CD4-positive, CD25-positive, alpha-beta regulatory T cell (primary cell): ENCODE measurements around the gene TSR1. TPM values are rescaled to one million over a fixed set of nuclear protein-coding genes. Genes with fewer than 3 reads are reported as not detected.

Experiments
- polyA plus RNA-seq, 4 donors: library from polyadenylated mRNA; unstranded; fragments of 300-500 nt; fragmentation: Illumina TruSeq; gene quantifications; one replicate each; pipeline ENCODE4 v1.2.3, GENCODE V29; 2021
- total RNA-seq: library from RNA; stranded (reverse); gene quantifications from one replicate; pipeline ENCODE4 v1.2.3, GENCODE V29; 2022

TSR1 gene
- total and polyA plus RNA-seq, 5 donors from 2014 or later: 11.4 to 25.1 (median 15.8) TPM

Other genes with a start within 250 kb of the TSR1 start
- gene SMG6, start 32.7 kb downstream of the TSR1 start, total RNA-seq: 42.9 TPM
- gene SMG6, start 32.7 kb downstream of the TSR1 start, polyA plus RNA-seq: 1 to 10 TPM; 3.3 to 5.1 (median 4.7) TPM
- gene SRR, start 32.5 kb downstream of the TSR1 start, total RNA-seq: 2.9 TPM
- 1 to 10 TPM; 4.2 to 9.2 (median 8.5) TPM for gene SRR, start 32.5 kb downstream of the TSR1 start, polyA plus RNA-seq
- 107 TPM for gene SGSM2, start 1.0 kb upstream of the TSR1 start, total RNA-seq
- gene SGSM2, start 1.0 kb upstream of the TSR1 start, polyA plus RNA-seq: 1 to 10 TPM; 5.6 to 8.0 (median 5.8) TPM
- 93.4 TPM for gene MNT, start 64.6 kb upstream of the TSR1 start, total RNA-seq
- 1 to 10 TPM in 2 of 4 donors, under 1 TPM in 2; 0.50 to 1.1 (median 0.97) TPM for gene MNT, start 64.6 kb upstream of the TSR1 start, polyA plus RNA-seq
- 39.2 TPM for gene METTL16, start 175.4 kb upstream of the TSR1 start, total RNA-seq
- 10 to 100 TPM; 12.9 to 18.1 (median 16.3) TPM for gene METTL16, start 175.4 kb upstream of the TSR1 start, polyA plus RNA-seq